Occipital lobe (tissue), 2 donors: ENCODE results near the gene HES5. TPM values are rescaled to one million over a fixed set of nuclear protein-coding genes. Genes with fewer than 3 reads are reported as not detected.

Experiments
- DNase-seq: peaks from one replicate; lab custom pipeline; 2025; lab: John Stamatoyannopoulos, UW
- total RNA-seq: library from RNA; depleted of rRNA; stranded (reverse); fragments of >200 nt; gene quantifications from one replicate; pipeline ENCODE4 v1.2.3, GENCODE V29; 2014

Gene HES5
- total RNA-seq, 1 donor from 2014 or later, result 25.4 TPM

GRCh38 chr1:2532485-2533160, 2.6 kb upstream of the HES5 start:
- DNase-seq, result no peak

- DNase-seq, result no peak
Observed at GRCh38 chr1:2530513-2531361, 674 bp upstream of the HES5 start.

GRCh38 chr1:2528966-2529783, 888 bp downstream of the HES5 start:
- DNase-seq, result no peak

GRCh38 chr1:2528611-2528965, 1.5 kb downstream of the HES5 start:
- no peak for DNase-seq

GRCh38 chr1:2528016-2528415, 2.0 kb downstream of the HES5 start:
- no peak for DNase-seq

GRCh38 chr1:2527556-2527860, 2.6 kb downstream of the HES5 start:
- DNase-seq, result no peak

GRCh38 chr1:2526824-2527555, 3.1 kb downstream of the HES5 start:
- DNase-seq, result peak; percentile 34

GRCh38 chr1:2525920-2526823, 3.9 kb downstream of the HES5 start, which contains the start of gene PANK4:
Gene PANK4, minus strand, starts transcription at chr1:2526596. Its CDS starts 9 bp downstream, at chr1:2526587.
- peak; percentile 83 for DNase-seq

- DNase-seq, result no peak
Observed at GRCh38 chr1:2525572-2525919, 4.5 kb downstream of the HES5 start.

GRCh38 chr1:2523891-2524609, 6.0 kb downstream of the HES5 start:
- DNase-seq, result no peak

- no peak for DNase-seq
Observed at GRCh38 chr1:2523191-2523890, 6.7 kb downstream of the HES5 start.

- no peak for DNase-seq
Observed at GRCh38 chr1:2522230-2522629, 7.8 kb downstream of the HES5 start.

GRCh38 chr1:2520806-2521205, 9.3 kb downstream of the HES5 start:
- no peak for DNase-seq

GRCh38 chr1:2520206-2520605, 9.9 kb downstream of the HES5 start:
- DNase-seq, result no peak

GRCh38 chr1:2519729-2520128, 10.3 kb downstream of the HES5 start:
- no peak for DNase-seq

- DNase-seq, result peak; percentile 17
Observed at GRCh38 chr1:2519029-2519685, 10.9 kb downstream of the HES5 start.

GRCh38 chr1:2518528-2518927, 11.5 kb downstream of the HES5 start:
- DNase-seq, result no peak

GRCh38 chr1:2517966-2518365, 12.1 kb downstream of the HES5 start:
- DNase-seq, result no peak

- no peak for DNase-seq
Observed at GRCh38 chr1:2516946-2517345, 13.1 kb downstream of the HES5 start.
